Naive thymus-derived CD8-positive, alpha-beta T cell (primary cell): ENCODE data around the gene NTSR2. TPM values are rescaled to one million over a fixed set of nuclear protein-coding genes. Genes with fewer than 3 reads are reported as not detected.

Source experiments
- ATAC-seq, 2 donors: fragments of 150-1000 bp; cut with Tn5 transposase in 1 of 2; sonication (Bioruptor Pico), chemical (Tn5 transposase) in 1 of 2; 1 replicate in 1 of 2; 2 replicates in 1 of 2; pipeline ENCODE4 v1.10.0; 2021; ENCODE audit warnings: mild to moderate bottlenecking in 2 of 2, moderate library complexity in 2 of 2
- POLR2A ChIA-PET: fragments of 350-600 bp; sonication (Branson Sonifier 250); formaldehyde crosslinking; loops from one replicate; lab custom pipeline; 2021; ENCODE audit warnings: antibody characterized with exemption; lab: Charles Lee
- DNase-seq, 10 donors: peaks; one replicate each; pipeline versions ENCODE4 v3.0.0 to v3.0.0-alpha.2; 2020 to 2022
- H3K27ac Mint-ChIP-seq, 10 donors: one replicate each; pipeline ENCODE4 v1.8.0; 2020 to 2022; ENCODE audit warnings: mild to moderate bottlenecking in 10 of 10, mixed read lengths in 10 of 10, moderate library complexity in 4 of 10, inconsistent platforms in 1 of 10
- H3K27me3 Mint-ChIP-seq, 5 donors: one replicate each; pipeline ENCODE4 v1.8.0; 2021 to 2022; ENCODE audit warnings: mixed read lengths in 5 of 5
- H3K36me3 Mint-ChIP-seq, 3 donors: one replicate each; pipeline ENCODE4 v1.8.0; 2020 to 2022; ENCODE audit warnings: mixed read lengths in 3 of 3, mild to moderate bottlenecking in 2 of 3, inconsistent platforms in 1 of 3
- H3K4me1 Mint-ChIP-seq, 4 donors: one replicate each; pipeline ENCODE4 v1.8.0; 2021 to 2022; ENCODE audit warnings: mixed read lengths in 4 of 4
- H3K4me3 Mint-ChIP-seq, 10 donors: one replicate each; pipeline ENCODE4 v1.8.0; 2020 to 2022; ENCODE audit warnings: mild to moderate bottlenecking in 10 of 10, mixed read lengths in 10 of 10, moderate library complexity in 6 of 10, inconsistent platforms in 1 of 10
- H3K9me3 Mint-ChIP-seq, 9 donors: one replicate each; pipeline ENCODE4 v1.8.0; 2020 to 2022; ENCODE audit warnings: mixed read lengths in 9 of 9, mild to moderate bottlenecking in 3 of 9, inconsistent platforms in 1 of 9, moderate library complexity in 1 of 9
- polyA plus RNA-seq, 3 donors: library from polyadenylated mRNA; unstranded; fragments of 300-500 nt; fragmentation: Illumina TruSeq; gene quantifications; one replicate each; pipeline ENCODE4 v1.2.3, GENCODE V29; 2021
- total RNA-seq, 8 experiments: library from RNA in 2 of 8; stranded (reverse) in 2 of 8; gene quantifications; one replicate each; pipeline ENCODE4 v1.2.3 and lab custom pipeline; 2021 to 2026

NTSR2 gene
- total and polyA plus RNA-seq, 5 experiments from 2014 or later, result not detected

- H3K4me1 Mint-ChIP-seq, result peaks cover 0 to 1% (median 0%) of the 10 kb centered on the region in 4 donors
- H3K4me3 Mint-ChIP-seq, result peak overlapping the region in 1 of 10 donors; percentile 28
- ATAC-seq, result no peak
- DNase-seq, result no peak
- POLR2A ChIA-PET, result no interaction called here
- no peak overlapping the region for H3K27ac Mint-ChIP-seq
- H3K9me3 Mint-ChIP-seq, result peaks cover 0 to 19% (median 11%) of the 10 kb centered on the region in 9 donors
- H3K27me3 Mint-ChIP-seq, result peaks cover 5 to 57% (median 23%) of the 10 kb centered on the region in 5 donors
- peaks cover 2 to 11% (median 2%) of the 10 kb centered on the region in 3 donors for H3K36me3 Mint-ChIP-seq
Measured at GRCh38 chr2:11658208-11659114, 11.5 kb downstream of the NTSR2 start.

DNA sequence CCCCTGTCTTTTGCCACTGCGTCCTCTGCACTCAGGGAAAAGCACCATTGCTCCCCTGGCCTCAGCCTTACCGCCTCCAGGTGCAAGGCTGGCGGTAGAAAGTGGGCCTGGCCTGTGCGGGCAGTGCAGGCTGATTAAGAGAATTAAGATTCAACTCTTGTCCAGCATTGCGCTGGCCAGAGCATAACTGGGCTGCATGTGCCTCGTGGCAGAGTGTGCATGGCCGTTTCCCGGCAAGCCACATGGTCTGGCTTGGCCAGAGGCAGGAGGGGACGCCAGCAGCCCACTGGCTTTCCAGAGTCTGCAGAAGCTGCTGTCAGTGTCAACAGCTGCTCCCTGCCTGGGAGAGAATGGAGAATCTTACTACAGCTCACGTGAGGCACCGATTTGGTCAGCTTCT lies 12.3 kb downstream of the NTSR2 start:
- no peak overlapping the region for H3K27ac Mint-ChIP-seq
- DNase-seq (no peak), ATAC-seq (no peak)
- no peak overlapping the region for H3K4me3 Mint-ChIP-seq
- POLR2A ChIA-PET, result no interaction called here
- peaks cover 5 to 51% (median 18%) of the 10 kb centered on the region in 5 donors for H3K27me3 Mint-ChIP-seq
- peaks cover 0 to 10% (median 5%) of the 10 kb centered on the region in 9 donors for H3K9me3 Mint-ChIP-seq
- H3K36me3 Mint-ChIP-seq, result peaks cover 2 to 6% (median 2%) of the 10 kb centered on the region in 3 donors
- H3K4me1 Mint-ChIP-seq, result peaks cover 0 to 1% (median 0%) of the 10 kb centered on the region in 4 donors

- no peak for ATAC-seq
- no peak for DNase-seq
- H3K27ac Mint-ChIP-seq, result peak overlapping the region in 1 of 10 donors; percentile 40
- H3K36me3 Mint-ChIP-seq, result peaks cover 2 to 4% (median 2%) of the 10 kb centered on the region in 3 donors
- POLR2A ChIA-PET, result no interaction called here
- H3K9me3 Mint-ChIP-seq, result peaks cover 0 to 6% (median 4%) of the 10 kb centered on the region in 9 donors
- peaks cover 0 to 1% (median 0%) of the 10 kb centered on the region in 4 donors for H3K4me1 Mint-ChIP-seq
- peak overlapping the region in 1 of 10 donors; percentile 35 for H3K4me3 Mint-ChIP-seq
- H3K27me3 Mint-ChIP-seq, result peaks cover 5 to 49% (median 17%) of the 10 kb centered on the region in 5 donors
Measured at GRCh38 chr2:11657195-11657594, 12.8 kb downstream of the NTSR2 start.

GRCh38 chr2:11656671-11657101 lies 13.3 kb downstream of the NTSR2 start:
- POLR2A ChIA-PET, result no interaction called here
- no peak overlapping the region for H3K4me3 Mint-ChIP-seq
- H3K27ac Mint-ChIP-seq, result no peak overlapping the region
- H3K36me3 Mint-ChIP-seq, result no peaks in the 10 kb centered on the region
- ATAC-seq (no peak), DNase-seq (no peak)
- peaks cover 5 to 44% (median 13%) of the 10 kb centered on the region in 5 donors for H3K27me3 Mint-ChIP-seq
- H3K9me3 Mint-ChIP-seq, result peaks cover 0 to under 1% (median 0%) of the 10 kb centered on the region in 9 donors
- H3K4me1 Mint-ChIP-seq, result peaks cover 0 to 1% (median 0%) of the 10 kb centered on the region in 4 donors

GRCh38 chr2:11656252-11656651 lies 13.7 kb downstream of the NTSR2 start:
- Mint-ChIP-seq H3K4me1 (peaks cover 0 to 1% (median 0%) of the 10 kb centered on the region in 4 donors), H3K4me3 (no peak overlapping the region), H3K36me3 (no peaks in the 10 kb centered on the region), H3K27me3 (peaks cover 5 to 40% (median 13%) of the 10 kb centered on the region in 5 donors), H3K9me3 (no peaks in the 10 kb centered on the region), H3K27ac (no peak overlapping the region)
- ATAC-seq (no peak), DNase-seq (no peak)
- POLR2A ChIA-PET, result no interaction called here

DNA sequence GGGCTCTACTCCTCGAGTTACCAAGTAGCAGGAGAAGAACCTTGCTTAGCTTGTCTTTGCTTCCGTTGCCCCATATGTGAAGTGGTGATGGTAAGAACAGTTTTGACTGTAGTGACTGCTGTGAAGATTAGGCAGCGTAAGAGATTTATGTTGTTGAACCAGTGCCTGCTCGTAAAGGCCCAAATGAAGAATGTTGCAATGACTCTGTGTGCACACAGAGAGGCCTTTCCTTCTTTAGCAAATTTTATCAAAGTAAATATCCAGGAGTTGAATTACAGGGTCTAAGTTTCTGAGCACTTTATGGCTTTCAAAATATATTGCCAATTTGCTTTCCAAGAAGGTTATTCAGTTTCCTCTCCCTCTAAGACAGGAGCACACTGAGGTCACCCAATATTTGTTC lies 14.5 kb downstream of the NTSR2 start:
- Mint-ChIP-seq H3K27ac (no peak overlapping the region), H3K9me3 (no peaks in the 10 kb centered on the region), H3K4me3 (no peak overlapping the region), H3K4me1 (peaks cover 0 to 1% (median 0%) of the 10 kb centered on the region in 4 donors), H3K27me3 (peaks cover 5 to 36% (median 14%) of the 10 kb centered on the region in 5 donors), H3K36me3 (no peaks in the 10 kb centered on the region)
- POLR2A ChIA-PET, result no interaction called here
- ATAC-seq (no peak), DNase-seq (no peak)

DNA sequence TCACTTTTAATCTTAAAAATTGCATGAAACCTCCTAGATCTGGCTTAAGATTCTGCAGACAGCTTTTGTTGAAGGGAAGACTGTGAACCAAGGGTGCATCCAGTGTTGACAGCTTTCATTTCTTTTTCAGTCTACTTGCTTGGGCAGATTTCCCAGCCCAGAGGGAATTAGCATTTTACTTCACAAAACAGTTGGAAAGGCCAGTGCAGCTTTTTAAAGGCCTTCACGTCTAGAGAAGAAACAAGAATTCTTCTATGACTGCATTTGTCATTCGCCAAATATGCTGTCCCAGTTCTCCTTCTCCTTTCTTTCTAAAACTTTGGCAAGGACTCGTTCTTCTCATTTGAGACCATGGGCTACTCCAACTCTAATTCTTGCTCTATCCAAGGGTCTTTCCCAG lies 17.4 kb downstream of the NTSR2 start:
- POLR2A ChIA-PET, result no interaction called here
- H3K4me3 Mint-ChIP-seq, result no peak overlapping the region
- no peaks in the 10 kb centered on the region for H3K36me3 Mint-ChIP-seq
- ATAC-seq (no peak), DNase-seq (no peak)
- H3K4me1 Mint-ChIP-seq, result peaks cover 0 to 1% (median 0%) of the 10 kb centered on the region in 4 donors
- no peaks in the 10 kb centered on the region for H3K9me3 Mint-ChIP-seq
- peak overlapping the region in 1 of 10 donors; percentile 45 for H3K27ac Mint-ChIP-seq
- peaks cover 4 to 18% (median 10%) of the 10 kb centered on the region in 5 donors for H3K27me3 Mint-ChIP-seq

DNA sequence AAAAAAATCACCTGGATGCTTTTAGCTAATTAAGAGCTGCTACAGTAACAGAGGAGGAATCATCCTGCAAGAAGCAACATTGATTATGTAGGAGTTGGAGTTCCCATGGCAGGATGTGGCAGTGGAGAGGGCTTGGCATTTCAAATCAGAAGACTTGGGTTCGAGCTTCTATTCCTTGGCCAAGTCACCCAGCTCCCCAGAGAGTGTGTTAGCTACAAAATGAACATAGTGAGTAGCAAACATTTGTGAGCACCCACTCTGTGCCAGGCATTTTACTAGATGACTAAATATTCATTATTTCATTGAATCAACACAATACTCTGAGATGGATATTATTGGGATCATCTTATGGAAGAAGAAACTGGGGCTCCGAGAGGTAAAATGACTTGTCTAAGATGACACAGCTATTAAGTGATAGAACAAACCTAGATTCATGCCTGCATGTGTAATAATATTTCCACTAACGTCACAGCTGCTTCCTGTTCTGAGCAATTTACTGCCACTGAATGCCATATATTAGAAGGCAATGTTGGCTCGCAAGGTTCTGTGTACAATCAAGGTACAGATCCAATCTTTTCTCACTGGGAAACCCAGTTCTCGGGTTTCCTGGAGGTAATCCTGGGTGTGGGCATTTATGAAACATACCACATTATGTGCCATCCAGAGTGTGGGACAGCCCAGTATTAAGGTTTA lies 18.0 kb downstream of the NTSR2 start:
- POLR2A ChIA-PET, result no interaction called here
- no peak overlapping the region for H3K27ac Mint-ChIP-seq
- ATAC-seq, result no peak

DNA sequence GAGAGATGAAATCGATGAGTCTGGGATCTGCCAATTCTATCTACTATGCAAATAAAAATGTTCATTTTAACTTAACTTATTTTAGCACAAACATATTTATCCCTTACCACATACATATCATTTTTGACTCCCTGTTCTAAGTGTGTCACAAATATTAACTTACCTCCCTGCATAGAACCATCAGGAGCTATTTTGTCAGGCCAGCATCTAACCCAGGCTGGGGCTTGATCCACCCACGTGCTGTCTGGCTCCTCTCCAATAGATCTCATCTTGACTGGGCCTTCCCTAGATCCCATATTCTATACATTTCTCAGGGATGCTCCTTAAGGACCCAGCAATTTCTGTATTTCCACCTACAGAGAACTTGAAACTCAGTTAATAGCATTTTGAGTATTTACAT lies 20.9 kb downstream of the NTSR2 start:
- Mint-ChIP-seq H3K36me3 (no peaks in the 10 kb centered on the region), H3K4me3 (no peak overlapping the region), H3K27me3 (peaks cover 0 to 16% (median 4%) of the 10 kb centered on the region in 5 donors), H3K9me3 (no peaks in the 10 kb centered on the region), H3K27ac (no peak overlapping the region), H3K4me1 (no peaks in the 10 kb centered on the region)
- POLR2A ChIA-PET, result no interaction called here
- no peak for ATAC-seq
- no peak for DNase-seq

More for the DNA sequence above, 18.0 kb downstream of the NTSR2 start:
- Mint-ChIP-seq H3K4me3 (no peak overlapping the region), H3K27me3 (peaks cover under 1 to 16% (median 7%) of the 10 kb centered on the region in 5 donors), H3K36me3 (no peaks in the 10 kb centered on the region), H3K4me1 (peaks cover 0 to 1% (median 0%) of the 10 kb centered on the region in 4 donors), H3K9me3 (no peaks in the 10 kb centered on the region)
- DNase-seq, result no peak

DNA sequence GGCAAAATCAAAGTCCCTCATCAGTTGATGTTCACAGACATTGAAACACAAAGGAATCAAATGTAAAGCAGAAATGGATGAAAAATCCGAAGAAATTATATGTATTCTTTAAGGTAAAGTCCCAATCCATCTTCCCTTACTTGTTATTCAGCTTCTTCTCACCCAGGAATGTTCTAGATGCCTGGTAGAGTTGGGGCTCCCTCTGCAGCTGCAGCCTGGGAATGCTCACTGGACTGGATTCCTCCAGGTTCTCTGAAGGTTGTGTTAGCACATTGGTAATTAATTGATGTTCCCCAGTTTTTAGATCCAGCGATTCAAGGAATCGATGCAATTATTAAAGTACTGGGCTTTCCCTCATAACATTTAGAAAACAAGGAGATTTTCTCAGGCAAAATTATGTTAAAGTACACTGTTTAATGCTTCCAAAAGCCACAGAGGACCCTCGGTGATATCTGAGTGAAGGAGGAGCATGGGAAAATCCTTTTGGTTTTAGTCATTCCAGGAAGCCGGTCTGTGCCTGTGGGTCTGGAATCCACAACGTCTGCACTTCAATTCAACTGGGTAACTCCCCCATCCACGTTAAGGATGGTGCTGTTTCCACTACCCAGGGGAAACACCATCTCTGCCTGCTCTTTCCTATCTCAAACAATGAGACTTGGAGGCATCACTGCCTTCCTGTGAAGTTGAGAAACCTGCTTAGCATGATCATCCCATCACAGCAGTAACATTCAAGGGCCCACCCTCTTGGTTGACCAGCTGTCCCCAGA lies 22.0 kb downstream of the NTSR2 start:
- no peak for ATAC-seq
- DNase-seq, result no peak

GRCh38 chr2:11646530-11646929 lies 23.5 kb downstream of the NTSR2 start:
- Mint-ChIP-seq H3K27ac (no peak overlapping the region), H3K36me3 (no peaks in the 10 kb centered on the region), H3K4me1 (no peaks in the 10 kb centered on the region), H3K27me3 (peaks cover 0 to 19% (median 4%) of the 10 kb centered on the region in 5 donors), H3K4me3 (no peak overlapping the region), H3K9me3 (no peaks in the 10 kb centered on the region)
- ATAC-seq (no peak), DNase-seq (no peak)
- POLR2A ChIA-PET, result no interaction called here

More for the DNA sequence above, 22.0 kb downstream of the NTSR2 start:
- POLR2A ChIA-PET, result no interaction called here
- Mint-ChIP-seq H3K9me3 (no peaks in the 10 kb centered on the region), H3K27me3 (peaks cover 0 to 16% (median 4%) of the 10 kb centered on the region in 5 donors), H3K4me1 (no peaks in the 10 kb centered on the region), H3K4me3 (no peak overlapping the region), H3K36me3 (no peaks in the 10 kb centered on the region), H3K27ac (no peak overlapping the region)

DNA sequence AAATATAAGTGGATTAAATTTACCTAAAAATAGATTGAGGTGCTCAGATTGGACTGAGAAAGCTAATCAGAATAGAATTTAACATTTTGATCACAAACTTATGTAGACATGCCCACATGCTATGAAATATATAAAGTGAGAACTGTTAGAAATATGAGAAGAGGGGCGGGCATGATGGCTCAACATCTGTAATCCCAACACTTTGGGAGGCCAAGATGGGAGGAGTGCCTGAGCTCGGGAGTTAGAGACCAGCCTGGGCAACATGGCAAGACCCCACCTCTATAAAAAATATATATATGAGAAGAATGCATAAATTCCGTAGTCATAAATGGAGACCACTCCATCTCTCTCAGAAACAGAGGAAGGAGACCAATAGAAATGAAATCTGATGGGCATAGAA lies 25.7 kb downstream of the NTSR2 start:
- ATAC-seq (no peak), DNase-seq (no peak)
- H3K9me3 Mint-ChIP-seq, result no peaks in the 10 kb centered on the region
- H3K27ac Mint-ChIP-seq, result no peak overlapping the region
- H3K4me1 Mint-ChIP-seq, result no peaks in the 10 kb centered on the region
- POLR2A ChIA-PET, result no interaction called here
- H3K27me3 Mint-ChIP-seq, result peaks cover 0 to 13% (median 5%) of the 10 kb centered on the region in 5 donors
- no peak overlapping the region for H3K4me3 Mint-ChIP-seq
- no peaks in the 10 kb centered on the region for H3K36me3 Mint-ChIP-seq
